IMR-90 (cell line): ENCODE measurements around the gene ATP10A. TPM values are rescaled to one million over a fixed set of nuclear protein-coding genes. Genes with fewer than 3 reads are reported as not detected.

Experiments used
- ATAC-seq: fragments of 200-7000 bp; cut with Tn5 transposase; 2 replicates; pipeline ENCODE4 v1.9.1; 2020; ENCODE audit warnings: low read depth, mild to moderate bottlenecking, moderate library complexity
- BruUV-seq: library from RNA; stranded (reverse); fragments of 400-500 nt; replicated peaks from 2 replicates; lab custom pipeline; 2021; lab: Mats Ljungman, UMichigan
- CTCF ChIA-PET: fragments of 300-600 bp; formaldehyde crosslinking; extraction: SDS; loops from one replicate; lab custom pipeline; 2021; ENCODE audit warnings: antibody characterized with exemption; lab: Yijun Ruan, JAX
- POLR2A ChIA-PET: fragments of 300-600 bp; sonication (Branson Sonifier 250); formaldehyde crosslinking; loops from one replicate; lab custom pipeline; 2022; ENCODE audit warnings: antibody characterized with exemption; ENCODE audit not compliant: unreplicated experiment; lab: Charles Lee
- DNase-seq: peaks from one replicate; pipeline ENCODE4 v3.0.0; 2013
- H2AFZ ChIP-seq: replicated peaks from 2 replicates; pipeline ENCODE3; 2013; ENCODE audit warnings: low read length, mild to moderate bottlenecking; ENCODE audit not compliant: poor library complexity
- H2AK5ac ChIP-seq: 2 replicates; pipeline ENCODE4 v1.6.1; 2013; ENCODE audit warnings: low read depth, low read length, inconsistent platforms
- H2AK9ac ChIP-seq: replicated peaks from 2 replicates; pipeline ENCODE3; 2013; ENCODE audit warnings: mild to moderate bottlenecking, low read depth, low read length, moderate library complexity; ENCODE audit not compliant: poor library complexity
- H2BK120ac ChIP-seq: 2 replicates; pipeline ENCODE4 v1.6.1; 2013; ENCODE audit warnings: low read depth, low read length, inconsistent platforms
- H2BK15ac ChIP-seq: 3 replicates; pipeline ENCODE4 v1.6.1; 2013; ENCODE audit warnings: low read depth, low read length, inconsistent platforms
- H2BK20ac ChIP-seq: 2 replicates; pipeline ENCODE4 v1.6.1; 2013; ENCODE audit warnings: low read depth, mild to moderate bottlenecking, inconsistent platforms, low read length, moderate library complexity
- H2BK5ac ChIP-seq: 2 replicates; pipeline ENCODE4 v1.6.1; 2013; ENCODE audit warnings: mild to moderate bottlenecking, low read depth, low read length, inconsistent platforms; ENCODE audit not compliant: poor library complexity, severe bottlenecking
- H3K14ac ChIP-seq: replicated peaks from 2 replicates; pipeline ENCODE4 v1.6.1; 2013; ENCODE audit warnings: low read depth, low read length, inconsistent platforms
- H3K18ac ChIP-seq: 2 replicates; pipeline ENCODE4 v1.6.1; 2013; ENCODE audit warnings: low read depth, low read length, control low read depth
- H3K23ac ChIP-seq: 2 replicates; pipeline ENCODE4 v1.6.1; 2013; ENCODE audit warnings: low read depth, low read length, inconsistent platforms
- H3K27ac ChIP-seq: 2 replicates; pipeline ENCODE4 v1.5.1; 2013; ENCODE audit warnings: mild to moderate bottlenecking, control low read depth, low read length; ENCODE audit not compliant: insufficient read depth
- H3K27me3 ChIP-seq: 2 replicates; pipeline ENCODE4 v1.6.1; 2013; ENCODE audit warnings: low read length; ENCODE audit not compliant: control insufficient read depth, insufficient read depth
- H3K36me3 ChIP-seq: 2 replicates; pipeline ENCODE4 v1.6.1; 2013; ENCODE audit warnings: low read length, mixed read lengths; ENCODE audit not compliant: control insufficient read depth, insufficient read depth
- H3K4ac ChIP-seq: 2 replicates; pipeline ENCODE4 v1.6.1; 2013; ENCODE audit warnings: low read depth, low read length, inconsistent platforms
- H3K4me1 ChIP-seq: 2 replicates; pipeline ENCODE4 v1.6.1; 2013; ENCODE audit warnings: low read length, mixed read lengths; ENCODE audit not compliant: control insufficient read depth, insufficient read depth
- H3K4me2 ChIP-seq: 2 replicates; pipeline ENCODE4 v1.6.1; 2013; ENCODE audit warnings: low read depth, mild to moderate bottlenecking, control low read depth, low read length, moderate library complexity
- H3K4me3 ChIP-seq: 2 replicates; pipeline ENCODE4 v1.5.1; 2013; ENCODE audit warnings: low read depth, mild to moderate bottlenecking, control low read depth, low read length, moderate library complexity; ENCODE audit not compliant: insufficient read depth
- H3K56ac ChIP-seq: 2 replicates; pipeline ENCODE4 v1.6.1; 2013; ENCODE audit warnings: low read length, inconsistent platforms; ENCODE audit not compliant: insufficient read depth; ENCODE audit errors: extremely low read depth
- H3K79me1 ChIP-seq, 2 experiments: 2 replicates each; pipeline ENCODE4 v1.6.1; 2013; ENCODE audit warnings: low read length in 2 of 2, inconsistent platforms in 1 of 2, low read depth in 1 of 2
- H3K9ac ChIP-seq: 2 replicates; pipeline ENCODE4 v1.6.1; 2013; ENCODE audit warnings: low read depth, low read length, control low read depth
- H3K9me1 ChIP-seq: 2 replicates; pipeline ENCODE4 v1.6.1; 2013; ENCODE audit warnings: low read length, inconsistent platforms; ENCODE audit not compliant: insufficient read depth
- H3K9me3 ChIP-seq: 2 replicates; pipeline ENCODE4 v1.6.1; 2013; ENCODE audit warnings: low read length; ENCODE audit not compliant: control insufficient read depth, insufficient read depth
- H4K20me1 ChIP-seq: 2 replicates; pipeline ENCODE4 v1.6.1; 2013; ENCODE audit warnings: low read length, inconsistent platforms; ENCODE audit not compliant: insufficient read depth
- H4K5ac ChIP-seq: 2 replicates; pipeline ENCODE4 v1.6.1; 2013; ENCODE audit warnings: mild to moderate bottlenecking, low read depth, low read length, control low read depth
- H4K8ac ChIP-seq, 2 experiments: 2 replicates each; pipeline ENCODE4 v1.6.1; 2013; ENCODE audit warnings: low read depth in 2 of 2, low read length in 2 of 2, control low read depth in 1 of 2, inconsistent platforms in 1 of 2
- H4K91ac ChIP-seq: 2 replicates; pipeline ENCODE4 v1.6.1; 2013; ENCODE audit warnings: low read depth, low read length, inconsistent platforms; ENCODE audit not compliant: insufficient read depth
- CHD1 ChIP-seq: IDR thresholded peaks from 2 replicates; pipeline ENCODE4 v1.6.1; 2012; ENCODE audit warnings: low read depth, low read length, improper control_type of control experiment
- ELK1 ChIP-seq: fragments of 150-350 bp; IDR thresholded peaks from 2 replicates; pipeline ENCODE4 v1.6.1; 2016; ENCODE audit warnings: low read depth, mild to moderate bottlenecking, low read length, moderate library complexity, borderline replicate concordance
- MAZ ChIP-seq: IDR thresholded peaks from 2 replicates; pipeline ENCODE4 v1.6.1; 2012; ENCODE audit warnings: low read depth, mild to moderate bottlenecking, low read length, improper control_type of control experiment, moderate library complexity, borderline replicate concordance
- NFE2L2 ChIP-seq: fragments of 150-350 bp; IDR thresholded peaks from 2 replicates; pipeline ENCODE4 v1.6.1; 2016; ENCODE audit warnings: low read depth, mild to moderate bottlenecking, low read length
- RAD21 ChIP-seq: IDR thresholded peaks from 2 replicates; pipeline ENCODE4 v1.6.1; 2012; ENCODE audit warnings: low read length, improper control_type of control experiment
- RFX5 ChIP-seq: IDR thresholded peaks from 2 replicates; pipeline ENCODE4 v1.8.0; 2012; ENCODE audit warnings: low read depth, mild to moderate bottlenecking, low read length, moderate library complexity
- WGBS, 2 experiments: methylation state at CpG; one replicate each; pipeline versions ENCODE4 v1.1.5 to v1.1.7; 2013; ENCODE audit warnings: missing lambda C conversion rate in 2 of 2; ENCODE audit not compliant: insufficient read length in 1 of 2; ENCODE audit errors: extremely low coverage in 2 of 2; 5-methylcytosine and 5-hydroxymethylcytosine counted together
- dilution Hi-C: fragments of 300-500 bp; cut with HindIII; formaldehyde crosslinking; loops from one replicate; pipeline ENCODE4 v1.14.3; 2018; ENCODE audit warnings: low sequenced_read_pairs; ENCODE audit not compliant: unreplicated experiment
- in situ Hi-C: fragments of 300-500 bp; cut with MboI; formaldehyde crosslinking; loops from 3 replicates; pipeline ENCODE4 v1.14.3; 2019; ENCODE audit warnings: low sequenced_read_pairs, inconsistent platforms, mixed read lengths
- intact Hi-C: fragments of 100-400 bp; cut with micrococcal nuclease; formaldehyde crosslinking; loops from 2 replicates; pipeline ENCODE4 v1.10.0; 2022
- polyA plus RNA-seq, 3 experiments: library from polyadenylated mRNA; depleted of rRNA; stranded (reverse); fragments of >200 nt; gene quantifications; 2 replicates each; pipeline ENCODE4 v1.2.3, GENCODE V29; 2012; ENCODE audit warnings: low replicate concordance in 1 of 3
- total RNA-seq: library from RNA; depleted of rRNA; stranded (reverse); fragments of >200 nt; gene quantifications from 2 replicates; pipeline ENCODE4 v1.2.3, GENCODE V29; 2012

The ATP10A gene
- total and polyA plus RNA-seq, 2 of the 4 experiments (the other 2 are of a cell fraction), result 13.8 to 16.0 TPM

GRCh38 chr15:25665913-25666312 lies 197.2 kb downstream of the ATP10A start:
- Histone ChIP-seq H2AK9ac (no peak overlapping the region), H3K27ac (no peak overlapping the region), H3K14ac (no peak overlapping the region), H2AFZ (no peak overlapping the region), H3K18ac (no peak overlapping the region), H3K56ac (no peak overlapping the region), H4K91ac (no peak overlapping the region), H2BK15ac (no peak overlapping the region), H2BK5ac (no peak overlapping the region), H3K36me3 (no peaks in the 10 kb centered on the region), H4K5ac (no peak overlapping the region), H3K79me1 (no peaks in the 10 kb centered on the region), H4K8ac (no peak overlapping the region), H3K9me1 (no peaks in the 10 kb centered on the region), H3K4ac (no peak overlapping the region), H3K4me1 (no peaks in the 10 kb centered on the region), H4K20me1 (no peaks in the 10 kb centered on the region), H2BK20ac (no peak overlapping the region), H3K9me3 (no peaks in the 10 kb centered on the region), H3K23ac (no peak overlapping the region), H3K4me2 (no peak overlapping the region), H3K4me3 (no peak overlapping the region), H2AK5ac (no peak overlapping the region), H3K9ac (no peak overlapping the region), H2BK120ac (no peak overlapping the region), H3K27me3 (peaks cover 7% of the 10 kb centered on the region; the same call in 1 of the 2 replicates)
- WGBS, 2 experiments, result 76% methylated on average over 2 of the region's 3 CpGs; no CpG with 5 or more reads in 1 of the 2 experiments
- intact Hi-C loops (no loop called here), in situ Hi-C loops (no loop called here), dilution Hi-C loops (no loop called here)
- POLR2A ChIA-PET, result no interaction called here
- ATAC-seq, result no peak
- BruUV-seq, result no TSS peak
- TF ChIP-seq RFX5 (no peak), RAD21 (no peak), MAZ (no peak), CHD1 (no peak), NFE2L2 (no peak), ELK1 (no peak)
- CTCF ChIA-PET, result no interaction called here
- DNase-seq, result no peak
